Stimulated activated CD8-positive, alpha-beta memory T cell treated with anti-CD3 and anti-CD28 coated beads, Interleukin-7, amount 100 ng/mL, for 24 hours (primary cell): Measurements from ENCODE around the gene TACR2.

Experiments used
- DNase-seq: peaks from one replicate; pipeline ENCODE4 v3.0.0-alpha.2; 2020; ENCODE audit warnings: low read depth

TACR2 gene

GRCh38 chr10:69374242-69374641 lies 42.5 kb downstream of the TACR2 start:
- DNase-seq, result no peak

GRCh38 chr10:69372126-69372980 lies 44.4 kb downstream of the TACR2 start:
- DNase-seq, result no peak

GRCh38 chr10:69367469-69367868 lies 49.2 kb downstream of the TACR2 start:
- DNase-seq, result no peak

GRCh38 chr10:69366738-69367137 lies 50.0 kb downstream of the TACR2 start:
- DNase-seq, result no peak

- no peak for DNase-seq
Observed at GRCh38 chr10:69364232-69364940, 52.3 kb downstream of the TACR2 start.

- DNase-seq, result no peak
Observed at GRCh38 chr10:69363666-69364065, 53.1 kb downstream of the TACR2 start.

GRCh38 chr10:69362471-69362954 lies 54.2 kb downstream of the TACR2 start:
- no peak for DNase-seq

- DNase-seq, result no peak
Observed at GRCh38 chr10:69361303-69361614, 55.5 kb downstream of the TACR2 start.

- DNase-seq, result no peak
Observed at GRCh38 chr10:69360485-69361302, 56.0 kb downstream of the TACR2 start.

- no peak for DNase-seq
Observed at GRCh38 chr10:69359594-69359993, 57.1 kb downstream of the TACR2 start.

- DNase-seq, result no peak
Observed at GRCh38 chr10:69359148-69359547, 57.6 kb downstream of the TACR2 start.

GRCh38 chr10:69358148-69358795 lies 58.4 kb downstream of the TACR2 start:
- no peak for DNase-seq

GRCh38 chr10:69356187-69356586 lies 60.5 kb downstream of the TACR2 start:
- DNase-seq, result no peak

GRCh38 chr10:69353977-69354635 lies 62.6 kb downstream of the TACR2 start:
- DNase-seq, result no peak
